IMR-90 (cell line): ENCODE results near the gene RALGAPA2.

Source experiments
- POLR2A ChIP-seq: IDR thresholded peaks from 2 replicates; pipeline ENCODE4 v1.6.1; 2012; ENCODE audit warnings: mild to moderate bottlenecking, low read depth, low read length
- TF ChIP-seq, protein P1 (sequence below): conservative IDR thresholded peaks from 2 replicates; pipeline ENCODE4 v1.5.1; 2012; ENCODE audit warnings: mild to moderate bottlenecking, low read depth, low read length, improper control_type of control experiment
- TF ChIP-seq, protein P2 (sequence below): fragments of 150-350 bp; IDR thresholded peaks from 2 replicates; pipeline ENCODE4 v1.6.1; 2017; ENCODE audit warnings: mild to moderate bottlenecking, antibody characterized with exemption, low read length, low read depth

DNA sequence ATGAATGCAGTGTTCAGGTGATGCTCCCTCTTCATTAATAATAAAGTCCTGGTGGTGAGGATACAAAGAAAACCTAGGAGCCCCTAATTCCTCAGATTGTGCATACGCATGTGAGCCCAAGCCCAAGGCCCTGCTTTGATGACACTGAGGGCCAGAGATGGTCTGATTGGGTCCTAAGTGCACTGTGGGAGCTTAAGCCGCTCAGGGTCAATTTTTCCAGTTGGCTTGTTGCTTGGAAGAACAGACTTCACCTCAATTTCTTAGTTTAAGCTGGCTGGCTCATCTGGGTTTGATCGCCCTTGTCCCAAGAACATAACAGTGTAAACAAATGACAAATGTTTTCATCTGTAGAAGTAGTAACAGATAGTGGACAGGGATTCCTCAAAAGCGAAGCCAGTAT is 303.1 kb downstream of the RALGAPA2 start:
- no peak for TF ChIP-seq POLR2A
- TF ChIP-seq, protein P1, sequence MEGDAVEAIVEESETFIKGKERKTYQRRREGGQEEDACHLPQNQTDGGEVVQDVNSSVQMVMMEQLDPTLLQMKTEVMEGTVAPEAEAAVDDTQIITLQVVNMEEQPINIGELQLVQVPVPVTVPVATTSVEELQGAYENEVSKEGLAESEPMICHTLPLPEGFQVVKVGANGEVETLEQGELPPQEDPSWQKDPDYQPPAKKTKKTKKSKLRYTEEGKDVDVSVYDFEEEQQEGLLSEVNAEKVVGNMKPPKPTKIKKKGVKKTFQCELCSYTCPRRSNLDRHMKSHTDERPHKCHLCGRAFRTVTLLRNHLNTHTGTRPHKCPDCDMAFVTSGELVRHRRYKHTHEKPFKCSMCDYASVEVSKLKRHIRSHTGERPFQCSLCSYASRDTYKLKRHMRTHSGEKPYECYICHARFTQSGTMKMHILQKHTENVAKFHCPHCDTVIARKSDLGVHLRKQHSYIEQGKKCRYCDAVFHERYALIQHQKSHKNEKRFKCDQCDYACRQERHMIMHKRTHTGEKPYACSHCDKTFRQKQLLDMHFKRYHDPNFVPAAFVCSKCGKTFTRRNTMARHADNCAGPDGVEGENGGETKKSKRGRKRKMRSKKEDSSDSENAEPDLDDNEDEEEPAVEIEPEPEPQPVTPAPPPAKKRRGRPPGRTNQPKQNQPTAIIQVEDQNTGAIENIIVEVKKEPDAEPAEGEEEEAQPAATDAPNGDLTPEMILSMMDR, result no peak
- TF ChIP-seq, protein P2, sequence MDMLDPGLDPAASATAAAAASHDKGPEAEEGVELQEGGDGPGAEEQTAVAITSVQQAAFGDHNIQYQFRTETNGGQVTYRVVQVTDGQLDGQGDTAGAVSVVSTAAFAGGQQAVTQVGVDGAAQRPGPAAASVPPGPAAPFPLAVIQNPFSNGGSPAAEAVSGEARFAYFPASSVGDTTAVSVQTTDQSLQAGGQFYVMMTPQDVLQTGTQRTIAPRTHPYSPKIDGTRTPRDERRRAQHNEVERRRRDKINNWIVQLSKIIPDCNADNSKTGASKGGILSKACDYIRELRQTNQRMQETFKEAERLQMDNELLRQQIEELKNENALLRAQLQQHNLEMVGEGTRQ, result no peak
